ENCODE data around the gene TRIM66. TPM values are rescaled to one million over a fixed set of nuclear protein-coding genes. Genes with fewer than 3 reads are reported as not detected.

The TRIM66 gene
- polyA plus RNA-seq, 2 of the 4 experiments (the other 2 are of a cell fraction), result 2.5 to 9.8 TPM

- TF ChIP-seq CTCF (IDR thresholded peaks at IDR 0.05) (no peak), KDM1A (IDR thresholded peaks at IDR 0.05; ENCODE audit: low read depth) (no peak), MAZ (IDR thresholded peaks at IDR 0.05; ENCODE audit: borderline replicate concordance, low read depth, low read length) (no peak), REST (IDR thresholded peaks at IDR 0.05) (no peak), POLR2A (IDR thresholded peaks at IDR 0.05; ENCODE audit: low read length) (no peak), HEYL (CRISPR knock-in tag; IDR thresholded peaks at IDR 0.05) (no peak), KDM5A (IDR thresholded peaks at IDR 0.05) (no peak), RNF2 (IDR thresholded peaks at IDR 0.05; ENCODE audit: borderline replicate concordance, low read depth) (no peak), HOXB5 (CRISPR knock-in tag; IDR thresholded peaks at IDR 0.05) (no peak), ATOH8 (CRISPR knock-in tag; IDR thresholded peaks at IDR 0.05; ENCODE audit: low read depth) (no peak)
Observed at GRCh38 chr11:8584082-8584481, 98.4 kb downstream of the TRIM66 start (continued).

- ChIA-PET POLR2A (no interaction called here), CTCF (no interaction called here)
- FAIRE-seq, result no peak
- ATAC-seq, result no peak
- H3K9me3 ChIP-seq, result peaks cover 11% of the 10 kb centered on the region; the same call in 2 of the 3 replicates
- H3K4me2 ChIP-seq, result no peak overlapping the region
- no peak overlapping the region for H3K4me3 ChIP-seq
- TF ChIP-seq SREBF2 (IDR thresholded peaks at IDR 0.05), result no peak
- no peak for TF ChIP-seq HOXA7 (CRISPR knock-in tag; IDR thresholded peaks at IDR 0.05)
- no peak for TF ChIP-seq E2F6 (IDR thresholded peaks at IDR 0.05; ENCODE audit: borderline replicate concordance, low read depth)
- no peak for DNase-seq (ENCODE audit: low read depth in 1 of 2, low spot score in 1 of 2)
- no peak overlapping the region for H3K27ac ChIP-seq
- 54% methylated on average over 3 of the region's 3 CpGs for WGBS (ENCODE audit: missing lambda C conversion rate)
- 0 out of 3 replicates have a peak, but pooled peaks cover 10% of the 10 kb centered on the region for H3K4me1 ChIP-seq
Observed at GRCh38 chr11:8581300-8581699, 101.2 kb downstream of the TRIM66 start.

GRCh38 chr11:8577791-8578581 is 104.5 kb downstream of the TRIM66 start:
- POLR2A ChIA-PET, result no interaction called here
- ATAC-seq, result no peak
- no peaks in the 10 kb centered on the region for H3K4me1 ChIP-seq
- H3K27ac ChIP-seq, result no peak overlapping the region
- CTCF ChIA-PET, result interaction anchor here (1.6 kb wide), 1 partner anchor 11 kb away, joined by 3 read pairs; no protein-coding TSS in a partner anchor
- H3K4me2 ChIP-seq, result no peak overlapping the region
- peaks cover 11% of the 10 kb centered on the region; the same call in 2 of the 3 replicates for H3K9me3 ChIP-seq
- no peak for FAIRE-seq
- H3K4me3 ChIP-seq, result no peak overlapping the region
- 86% methylated on average over 2 of the region's 2 CpGs for WGBS (ENCODE audit: missing lambda C conversion rate)
- DNase-seq (ENCODE audit: low read depth in 1 of 2, low spot score in 1 of 2), result no peak
- TF ChIP-seq SREBF2 (IDR thresholded peaks at IDR 0.05), result no peak
- no peak for TF ChIP-seq MAFK (IDR thresholded peaks at IDR 0.05; ENCODE audit: partially characterized antibody)
- TF ChIP-seq EP300 (IDR thresholded peaks at IDR 0.05), result no peak
- no peak for TF ChIP-seq RNF2 (IDR thresholded peaks at IDR 0.05; ENCODE audit: borderline replicate concordance, low read depth)
- no peak for TF ChIP-seq MAZ (IDR thresholded peaks at IDR 0.05; ENCODE audit: borderline replicate concordance, low read depth, low read length)
- no peak for TF ChIP-seq REST (IDR thresholded peaks at IDR 0.05)
- TF ChIP-seq ATOH8 (CRISPR knock-in tag; IDR thresholded peaks at IDR 0.05; ENCODE audit: low read depth), result no peak
- no peak for TF ChIP-seq SMC3 (IDR thresholded peaks at IDR 0.05)
- no peak for TF ChIP-seq ZFP36 (IDR thresholded peaks at IDR 0.05; ENCODE audit: borderline replicate concordance, partially characterized antibody)
- no peak for TF ChIP-seq NFE2L2 (conservative IDR thresholded peaks at IDR 0.05; ENCODE audit: low read length)
- TF ChIP-seq FOSL2 (IDR thresholded peaks at IDR 0.05), result no peak
- TF ChIP-seq FOSL2 (CRISPR knock-in tag; IDR thresholded peaks at IDR 0.05), result no peak
- TF ChIP-seq EHF (CRISPR knock-in tag; IDR thresholded peaks at IDR 0.05), result no peak
- no peak for TF ChIP-seq TP53 (CRISPR knock-in tag; IDR thresholded peaks at IDR 0.05)
